Activated CD4-positive, CD25-positive, alpha-beta regulatory T cell treated with anti-CD3 and anti-CD28 coated beads, Interleukin-2, amount 50 U/mL, for 24 hours (primary cell): Measurements from ENCODE around the gene ATRNL1.

ENCODE experiments used
- ATAC-seq, 2 donors: fragments of 150-1000 bp; cut with Tn5 transposase; one replicate each; pipeline ENCODE4 v1.10.0; 2021; ENCODE audit warnings: mild to moderate bottlenecking in 1 of 2, moderate library complexity in 1 of 2

ATRNL1 gene, protein sequence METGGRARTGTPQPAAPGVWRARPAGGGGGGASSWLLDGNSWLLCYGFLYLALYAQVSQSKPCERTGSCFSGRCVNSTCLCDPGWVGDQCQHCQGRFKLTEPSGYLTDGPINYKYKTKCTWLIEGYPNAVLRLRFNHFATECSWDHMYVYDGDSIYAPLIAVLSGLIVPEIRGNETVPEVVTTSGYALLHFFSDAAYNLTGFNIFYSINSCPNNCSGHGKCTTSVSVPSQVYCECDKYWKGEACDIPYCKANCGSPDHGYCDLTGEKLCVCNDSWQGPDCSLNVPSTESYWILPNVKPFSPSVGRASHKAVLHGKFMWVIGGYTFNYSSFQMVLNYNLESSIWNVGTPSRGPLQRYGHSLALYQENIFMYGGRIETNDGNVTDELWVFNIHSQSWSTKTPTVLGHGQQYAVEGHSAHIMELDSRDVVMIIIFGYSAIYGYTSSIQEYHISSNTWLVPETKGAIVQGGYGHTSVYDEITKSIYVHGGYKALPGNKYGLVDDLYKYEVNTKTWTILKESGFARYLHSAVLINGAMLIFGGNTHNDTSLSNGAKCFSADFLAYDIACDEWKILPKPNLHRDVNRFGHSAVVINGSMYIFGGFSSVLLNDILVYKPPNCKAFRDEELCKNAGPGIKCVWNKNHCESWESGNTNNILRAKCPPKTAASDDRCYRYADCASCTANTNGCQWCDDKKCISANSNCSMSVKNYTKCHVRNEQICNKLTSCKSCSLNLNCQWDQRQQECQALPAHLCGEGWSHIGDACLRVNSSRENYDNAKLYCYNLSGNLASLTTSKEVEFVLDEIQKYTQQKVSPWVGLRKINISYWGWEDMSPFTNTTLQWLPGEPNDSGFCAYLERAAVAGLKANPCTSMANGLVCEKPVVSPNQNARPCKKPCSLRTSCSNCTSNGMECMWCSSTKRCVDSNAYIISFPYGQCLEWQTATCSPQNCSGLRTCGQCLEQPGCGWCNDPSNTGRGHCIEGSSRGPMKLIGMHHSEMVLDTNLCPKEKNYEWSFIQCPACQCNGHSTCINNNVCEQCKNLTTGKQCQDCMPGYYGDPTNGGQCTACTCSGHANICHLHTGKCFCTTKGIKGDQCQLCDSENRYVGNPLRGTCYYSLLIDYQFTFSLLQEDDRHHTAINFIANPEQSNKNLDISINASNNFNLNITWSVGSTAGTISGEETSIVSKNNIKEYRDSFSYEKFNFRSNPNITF (N-terminal part only)

DNA sequence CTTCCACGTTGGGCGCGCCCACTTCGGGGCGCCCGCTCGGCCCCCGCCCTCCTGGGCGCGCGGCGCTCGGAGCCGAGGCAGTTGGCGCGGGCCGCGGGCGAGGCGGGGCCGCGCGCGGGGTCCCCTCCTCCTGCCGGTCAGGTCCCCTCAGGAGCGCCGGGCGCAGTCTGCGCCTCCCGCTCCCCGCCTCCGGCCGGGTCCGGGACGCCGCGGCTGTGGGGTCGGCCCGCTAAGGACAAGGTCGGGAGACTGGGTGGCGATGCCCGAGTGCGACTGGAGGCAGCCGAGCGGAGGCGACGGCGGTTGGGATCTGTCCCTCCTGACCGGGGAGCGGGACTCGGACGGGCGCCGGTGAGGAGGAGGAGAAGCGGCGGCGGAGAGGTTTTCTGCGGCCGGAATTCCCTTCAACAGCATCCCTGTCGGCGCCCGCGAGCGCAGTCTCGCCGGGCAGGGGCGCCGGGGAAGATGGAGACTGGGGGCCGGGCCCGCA is at the start of gene ATRNL1:
Gene ATRNL1, plus strand, starts transcription at position 80 of the 490 bp plus-strand sequence. Its CDS starts 386 bp downstream, at position 466.
- ATAC-seq, result peak; percentile 15 to 33

DNA sequence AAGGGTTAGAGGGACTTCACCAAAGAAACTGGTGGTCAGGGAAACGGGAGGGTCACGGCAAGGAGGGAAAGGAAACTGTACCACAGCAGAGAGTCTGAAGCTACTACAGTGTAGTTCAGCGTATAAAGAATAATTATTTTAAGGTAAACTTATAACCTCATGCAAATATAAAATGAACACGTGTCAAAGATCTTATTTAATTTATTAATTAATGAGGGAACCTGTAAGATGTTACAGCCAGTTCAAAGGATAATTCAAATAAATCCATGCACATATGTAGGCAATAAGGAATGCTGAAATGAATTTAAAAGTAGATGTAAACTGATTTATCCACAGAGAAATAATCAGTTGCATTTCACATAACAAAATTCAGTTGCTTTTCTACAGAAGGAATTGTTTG is 49.4 kb upstream of the ATRNL1 start:
- ATAC-seq, result no peak

DNA sequence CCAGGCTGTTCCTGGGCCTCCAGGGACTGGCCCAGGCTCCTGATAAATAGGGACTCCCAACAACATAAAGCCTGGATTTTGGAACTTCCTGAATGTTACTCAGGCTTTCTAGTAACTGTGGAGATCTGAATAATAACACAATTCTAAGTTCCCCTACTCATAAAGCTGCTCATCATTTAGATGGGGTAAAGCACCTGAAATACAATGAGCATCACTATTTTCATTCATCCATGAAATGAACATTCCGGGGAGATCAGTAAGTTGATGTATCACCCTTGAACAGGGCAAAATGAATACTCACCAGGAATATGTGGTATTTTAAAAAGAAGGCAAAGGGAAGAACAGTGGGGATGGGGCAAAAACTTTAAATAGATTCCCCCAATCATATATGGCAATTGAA is 48.3 kb upstream of the ATRNL1 start:
- no peak for ATAC-seq

DNA sequence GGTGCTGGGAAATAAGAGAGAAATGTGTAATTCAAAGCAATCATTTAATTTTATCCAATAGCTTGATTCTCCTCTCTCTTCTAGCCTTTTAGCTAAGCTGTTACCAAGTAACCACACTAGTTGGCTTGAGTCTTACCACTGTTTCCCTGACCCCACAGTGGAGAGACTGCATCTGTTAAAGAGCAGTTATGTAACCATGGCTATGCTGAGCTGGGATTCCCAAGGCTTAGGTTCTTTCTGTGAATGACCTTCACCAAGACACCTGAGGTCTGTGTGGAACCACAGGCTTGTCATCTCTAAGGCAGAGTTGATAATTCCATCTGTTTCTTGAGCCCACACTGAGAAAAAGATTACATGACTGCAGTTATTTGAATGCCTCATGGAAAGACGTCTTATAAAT is 47.7 kb upstream of the ATRNL1 start:
- no peak for ATAC-seq

DNA sequence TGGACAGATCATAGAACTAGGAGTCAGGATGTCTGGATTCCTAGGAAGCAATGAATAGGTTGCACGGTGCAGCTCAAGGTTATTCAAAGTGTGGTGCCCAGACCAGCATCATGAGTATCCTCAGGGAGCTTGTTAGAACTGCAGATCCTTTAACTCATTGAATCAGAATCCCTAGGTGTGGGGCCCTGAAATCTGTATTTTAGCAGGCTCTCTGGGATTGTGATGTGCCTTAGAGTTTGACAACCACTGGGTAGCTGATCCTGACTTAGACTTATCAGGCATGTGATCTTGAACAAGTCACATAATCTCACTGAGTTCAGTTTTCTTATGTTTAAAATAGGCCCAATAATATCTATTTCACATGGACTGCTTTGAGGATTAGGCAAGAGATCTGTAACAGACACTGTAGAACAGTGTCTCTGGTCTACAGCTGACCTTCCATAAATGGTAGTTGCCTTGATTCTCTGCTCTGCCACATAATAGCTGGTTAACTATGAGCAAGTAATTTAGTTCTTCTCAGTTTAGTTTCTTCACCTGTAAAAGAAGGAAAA is 46.4 kb upstream of the ATRNL1 start:
- ATAC-seq, result no peak

DNA sequence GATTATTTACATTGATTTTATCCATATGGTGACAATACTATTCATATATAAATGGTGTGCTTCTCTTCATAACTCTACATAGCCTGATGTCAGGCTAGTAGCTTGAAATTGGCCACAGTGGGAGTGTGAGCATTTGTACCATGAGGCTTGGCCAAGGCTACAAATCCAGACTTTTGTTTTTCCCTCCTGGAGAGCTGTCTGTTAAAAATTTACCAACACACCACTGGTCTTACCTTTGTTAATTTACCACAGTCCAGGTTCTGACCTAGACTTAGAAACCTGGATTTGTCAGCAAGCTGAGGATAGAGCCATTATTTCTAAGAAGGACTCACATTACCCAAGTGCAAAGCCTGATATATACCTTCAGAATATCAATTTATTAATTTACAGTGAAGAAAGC is 45.5 kb upstream of the ATRNL1 start:
- no peak for ATAC-seq

DNA sequence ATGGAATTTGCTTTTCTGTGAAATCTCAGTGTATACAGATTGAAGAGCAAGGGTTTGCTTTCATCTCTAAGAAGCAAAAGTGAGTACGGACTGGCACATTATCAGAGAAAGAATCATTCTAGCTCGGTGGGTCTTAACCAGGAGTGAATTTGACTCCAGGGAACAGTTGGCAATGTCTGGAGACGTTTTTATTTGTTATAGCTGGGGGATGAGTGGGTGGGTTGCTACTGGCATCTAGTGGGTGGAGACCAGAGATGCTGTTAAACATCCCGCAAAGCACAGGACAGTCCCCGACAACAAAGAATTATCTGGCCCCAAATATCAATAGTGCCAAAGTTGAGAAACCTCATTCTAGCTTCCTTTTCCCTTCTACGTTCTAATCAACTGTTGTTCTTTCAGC is 43.8 kb upstream of the ATRNL1 start:
- ATAC-seq, result no peak

DNA sequence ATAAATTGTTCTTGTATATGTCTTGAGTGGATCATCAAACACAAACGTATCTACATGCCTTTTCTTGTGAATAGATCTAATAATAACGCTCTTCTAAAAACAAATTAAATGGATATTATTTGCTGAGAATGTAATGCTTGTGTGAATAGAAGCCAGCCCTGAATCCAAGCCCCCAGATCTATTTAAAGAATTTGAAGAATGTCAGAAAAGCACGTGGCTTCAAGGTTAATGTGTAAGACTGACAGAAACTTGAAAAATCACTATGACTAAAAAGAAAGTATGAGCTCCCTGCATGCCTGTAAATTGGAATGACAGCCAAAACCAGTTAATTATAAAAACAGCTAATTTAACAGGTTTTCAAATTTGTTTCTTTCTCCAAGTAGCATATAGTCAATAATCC is 43.2 kb upstream of the ATRNL1 start:
- ATAC-seq, result no peak

DNA sequence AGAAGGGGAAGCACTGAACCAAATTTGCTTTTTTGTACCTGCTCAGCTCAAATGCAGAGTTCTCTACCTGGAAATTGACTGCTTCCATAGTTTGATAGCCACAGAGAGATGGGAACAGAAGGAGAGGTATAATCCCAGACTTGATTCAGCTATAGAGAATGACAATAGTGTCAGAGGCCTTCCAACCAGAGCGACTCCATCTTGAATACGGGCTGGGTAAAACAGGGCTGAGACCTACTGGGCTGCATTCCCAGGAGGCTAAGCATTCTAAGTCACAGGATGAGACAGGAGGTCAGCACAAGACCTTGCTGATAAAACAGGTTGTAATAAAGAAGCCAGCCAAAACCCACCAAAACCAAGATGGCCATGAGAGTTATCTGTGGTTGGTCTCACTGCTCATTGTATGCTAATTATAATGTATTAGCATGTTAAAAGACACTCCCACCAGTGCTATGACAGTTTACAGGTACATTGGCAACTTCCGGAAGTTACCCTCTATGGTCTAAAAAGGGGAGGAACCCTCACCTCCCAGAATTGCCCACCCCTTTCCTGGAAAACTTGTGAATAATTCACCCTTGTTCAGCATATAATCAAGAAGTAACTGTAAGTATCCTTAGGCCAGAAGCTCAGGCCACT is 42.7 kb upstream of the ATRNL1 start:
- ATAC-seq, result no peak

DNA sequence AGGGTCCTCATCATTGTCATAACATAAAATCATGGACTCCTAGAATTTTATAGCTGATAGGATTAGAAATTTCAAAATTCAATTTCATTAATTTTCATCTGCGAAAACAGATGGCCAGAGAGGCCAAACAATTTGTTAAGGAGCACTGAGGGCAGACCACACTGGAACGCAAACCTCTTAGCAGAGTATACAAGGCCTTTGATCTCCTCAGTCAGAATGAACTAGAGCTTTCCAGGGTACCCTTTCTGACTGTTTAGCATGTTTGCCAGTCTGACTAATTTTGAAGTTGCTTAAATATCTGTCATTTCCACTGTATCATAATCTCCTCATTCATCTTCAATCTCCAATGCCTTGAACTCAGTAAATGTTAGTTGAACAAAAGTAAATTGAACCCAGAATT is 41.9 kb upstream of the ATRNL1 start:
- no peak for ATAC-seq

DNA sequence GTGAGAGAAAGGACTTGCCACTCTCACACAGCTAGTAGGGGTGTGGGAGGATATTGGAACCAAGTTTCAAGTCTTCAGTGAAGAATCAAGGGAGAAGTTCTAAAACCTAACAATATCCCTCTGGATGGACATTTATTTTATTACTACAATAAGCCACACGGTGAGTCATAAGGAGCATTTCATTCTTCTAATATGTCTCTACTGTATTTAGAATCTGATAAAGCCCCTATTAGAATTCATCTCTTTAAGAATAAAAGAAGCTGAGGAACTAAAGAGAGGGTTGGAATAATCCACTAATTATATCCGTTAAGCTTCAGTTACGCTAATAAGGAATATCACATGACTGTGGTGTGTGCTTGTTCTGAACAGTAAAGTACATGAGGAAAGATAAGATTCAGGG is 40.9 kb upstream of the ATRNL1 start:
- ATAC-seq, result no peak

DNA sequence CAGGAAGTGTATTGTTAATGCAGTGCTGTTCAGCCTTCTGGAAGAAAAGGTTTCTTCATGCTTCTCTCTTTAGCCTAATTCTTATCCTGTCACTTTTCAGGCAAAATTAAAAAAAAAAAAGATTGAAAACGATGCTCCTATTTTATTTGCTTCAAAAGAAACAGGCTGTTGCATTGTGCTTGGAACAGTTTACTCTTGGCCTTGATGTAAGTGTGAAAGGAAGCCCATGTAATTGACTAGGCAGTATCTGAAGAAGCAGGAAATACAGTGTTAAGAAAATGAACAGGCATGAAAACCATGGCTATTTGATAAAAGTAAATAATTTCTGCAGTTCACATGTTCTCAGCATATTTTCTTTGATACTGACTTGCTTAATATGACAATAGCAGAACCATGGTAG is 40.4 kb upstream of the ATRNL1 start:
- no peak for ATAC-seq

DNA sequence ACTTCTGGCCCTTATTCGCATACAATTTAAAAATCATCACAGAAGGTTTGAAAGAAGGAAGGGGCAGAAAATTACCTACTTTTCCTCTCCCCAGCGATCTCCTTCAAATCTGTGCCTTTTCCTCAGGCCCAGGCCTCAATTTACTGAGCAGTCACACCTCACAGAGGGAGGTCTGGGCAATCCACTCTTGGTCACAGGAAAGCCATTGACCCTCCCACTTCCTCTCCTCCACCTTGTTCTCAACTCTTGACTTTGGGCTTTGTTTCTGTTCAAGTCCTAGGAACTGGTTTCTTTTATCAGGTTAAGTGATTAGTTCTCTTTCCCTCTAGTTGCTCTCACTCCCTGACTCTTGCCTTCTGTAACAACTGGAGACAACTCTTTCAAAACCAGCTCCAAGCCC is 37.0 kb upstream of the ATRNL1 start:
- ATAC-seq, result no peak

DNA sequence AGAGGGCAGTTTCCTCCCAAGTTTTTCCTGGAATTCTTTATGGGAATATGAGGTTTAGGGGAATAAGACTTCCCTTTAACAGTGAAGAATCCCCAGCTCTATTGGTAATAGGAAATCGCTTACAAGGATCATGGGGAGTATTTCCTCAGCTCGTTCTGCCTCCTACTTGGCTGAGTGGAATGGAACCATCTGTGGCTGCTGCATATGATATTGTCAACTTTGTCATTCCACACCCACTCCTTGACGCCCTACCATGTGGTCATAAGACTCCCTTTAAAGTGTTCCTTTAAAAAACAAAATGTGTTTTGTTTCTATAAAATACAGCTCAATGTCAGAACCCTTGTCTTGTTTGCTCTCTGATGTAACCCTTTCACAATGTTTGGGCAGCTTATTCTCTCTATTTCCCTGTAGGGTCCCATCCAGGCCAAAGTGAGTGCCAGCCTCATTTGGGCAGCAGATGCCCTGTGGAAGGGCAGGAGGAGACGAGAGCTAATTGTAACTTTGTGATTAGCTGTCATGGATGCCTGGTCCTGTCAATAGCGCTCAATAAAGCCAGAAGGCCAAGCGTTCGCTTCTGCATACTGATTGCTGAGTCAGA is 33.8 kb upstream of the ATRNL1 start:
- ATAC-seq, result no peak

DNA sequence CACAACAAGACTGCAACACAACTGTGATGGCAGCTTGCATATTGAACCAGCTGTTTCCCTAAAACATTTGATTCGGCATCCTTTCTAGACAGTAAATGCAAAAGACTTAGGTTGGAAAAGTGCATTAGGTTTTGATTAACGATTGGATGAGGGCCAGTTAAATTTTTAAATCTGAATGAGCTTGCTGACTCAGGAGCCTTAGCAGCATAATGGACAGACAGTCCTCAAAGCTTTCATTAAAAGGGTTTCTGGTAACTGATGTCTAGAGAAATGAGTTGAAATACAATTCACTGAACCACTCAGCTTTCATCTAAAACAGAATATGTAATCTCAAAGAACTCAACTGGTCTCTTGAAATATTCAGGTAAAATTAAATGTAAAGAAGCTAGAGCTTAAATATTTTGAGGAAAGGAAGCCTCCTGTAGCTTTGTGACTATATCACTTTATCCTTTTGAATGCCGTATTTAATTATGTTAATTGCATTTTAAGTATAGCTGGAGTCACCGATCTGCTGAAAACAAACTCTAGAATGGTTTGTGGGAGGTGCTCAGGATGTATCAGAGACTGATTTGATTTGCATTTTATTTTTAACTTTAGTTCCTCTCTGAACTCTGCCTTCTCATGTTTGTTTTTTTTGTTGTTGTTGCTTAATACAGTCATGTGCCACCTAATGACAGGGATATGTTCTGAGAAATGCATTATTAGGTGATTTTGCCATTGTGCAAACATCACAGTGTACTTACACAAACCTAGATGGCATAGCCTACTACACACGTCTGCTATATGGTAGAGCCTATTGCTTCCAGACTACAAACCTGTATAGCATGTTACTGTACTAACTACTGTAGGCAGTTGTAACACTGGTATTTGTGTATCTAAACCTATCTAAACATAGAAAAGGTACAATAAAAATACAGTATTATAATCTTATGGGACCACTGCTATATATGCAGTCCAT is 29.2 kb upstream of the ATRNL1 start:
- no peak for ATAC-seq

DNA sequence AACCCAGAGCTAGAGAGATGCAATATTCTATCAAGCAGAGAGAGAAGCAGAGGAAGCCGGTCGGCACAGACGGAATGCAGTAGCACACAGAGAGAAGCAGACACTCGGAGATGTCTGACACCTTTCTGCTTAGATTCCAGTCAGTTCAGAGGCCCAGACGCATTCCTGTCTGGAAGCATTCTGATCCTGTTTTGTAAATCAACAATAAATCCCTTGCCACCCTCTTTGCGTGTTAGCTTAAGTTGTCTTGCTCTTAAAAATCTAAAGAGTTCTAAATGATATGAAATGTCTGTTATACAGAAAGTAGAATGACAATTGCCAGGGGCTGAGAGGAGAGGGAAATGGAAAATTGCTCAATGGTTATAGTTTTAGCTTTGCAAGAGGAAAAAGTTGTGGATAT is 27.4 kb upstream of the ATRNL1 start:
- no peak for ATAC-seq

DNA sequence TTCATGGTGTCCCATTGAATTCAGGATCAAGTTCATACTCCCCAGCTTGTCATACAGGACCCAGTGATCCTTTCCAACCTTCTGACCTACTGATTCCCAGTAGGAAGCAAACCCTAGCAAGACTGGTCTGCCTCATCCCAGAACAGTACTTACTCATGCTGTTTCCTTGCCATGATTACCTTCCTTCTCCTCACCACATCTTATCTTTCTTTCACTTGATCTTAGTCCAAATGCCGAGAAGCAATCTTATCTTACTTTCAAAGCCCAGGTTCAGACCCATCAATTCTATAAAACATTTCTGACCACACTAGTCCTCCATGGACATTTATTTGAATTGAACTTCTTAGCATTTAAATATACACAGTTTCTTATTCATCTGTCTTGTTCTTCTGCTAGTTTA is 26.6 kb upstream of the ATRNL1 start:
- ATAC-seq, result no peak

DNA sequence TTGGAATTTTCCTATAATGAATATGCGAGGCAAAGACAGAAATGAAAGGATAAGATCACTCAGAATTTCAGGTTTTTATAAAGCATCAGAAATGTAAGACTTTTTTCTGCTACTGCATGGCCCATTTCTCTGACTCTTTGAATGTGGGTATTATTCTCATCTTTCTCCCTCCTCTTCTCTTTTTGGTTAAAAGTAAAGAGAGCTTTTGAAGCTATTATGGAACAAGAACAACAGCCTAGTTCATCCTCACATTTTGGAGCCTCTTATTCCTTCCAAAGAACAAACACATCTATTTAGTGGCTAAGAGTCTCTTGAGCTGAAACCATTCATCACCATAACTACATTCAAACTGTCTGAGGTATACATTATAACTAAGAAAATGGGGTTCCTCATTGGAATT is 19.4 kb upstream of the ATRNL1 start:
- ATAC-seq, result no peak

DNA sequence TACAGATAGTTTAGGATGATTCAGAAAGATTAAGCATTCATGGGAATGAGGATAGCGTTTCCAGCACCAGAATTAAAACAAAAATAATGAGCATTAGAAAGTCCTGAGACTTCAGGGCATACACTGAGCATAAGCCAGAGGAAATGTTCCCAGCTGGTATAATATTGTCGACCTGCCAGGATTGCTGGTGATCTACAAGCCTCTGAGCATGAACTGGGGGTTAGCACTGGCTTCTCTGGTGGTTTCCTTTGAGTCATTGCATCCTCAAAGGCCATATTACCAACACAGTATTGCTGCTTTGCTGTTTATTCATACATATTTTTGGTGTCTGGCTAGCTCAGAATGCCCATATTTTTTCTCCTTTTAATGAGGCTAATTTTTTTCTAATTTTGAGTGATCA is 10.7 kb upstream of the ATRNL1 start:
- ATAC-seq, result no peak

DNA sequence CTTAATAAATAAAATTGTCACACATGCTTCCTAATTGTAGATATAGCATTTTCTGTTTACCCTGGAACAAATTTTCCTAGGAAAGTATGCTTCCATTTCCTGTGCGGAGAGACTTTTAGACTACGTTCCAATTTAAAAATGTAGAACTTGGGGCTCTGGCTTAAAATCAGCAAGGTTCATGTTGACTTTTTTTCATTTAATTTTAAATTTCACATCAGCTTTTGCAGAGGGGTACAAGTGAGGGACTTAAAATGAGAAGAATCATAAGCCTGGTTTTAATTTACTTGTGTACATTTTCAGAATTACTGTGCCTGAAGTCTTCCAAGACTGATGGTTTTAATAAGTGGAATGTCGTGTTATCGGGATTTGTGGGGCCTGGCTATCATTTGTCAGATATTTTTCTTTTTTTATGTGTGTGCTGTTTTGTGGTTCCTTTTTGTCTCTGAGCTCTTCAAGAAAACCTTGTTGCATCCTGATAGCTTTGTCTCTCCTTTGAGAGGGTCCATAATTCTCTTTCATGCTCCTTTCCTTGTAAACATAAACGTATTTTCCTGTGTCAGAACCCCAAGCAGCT is 8.8 kb upstream of the ATRNL1 start:
- ATAC-seq, result no peak
